BLaER1 (cell line): ENCODE results near the gene PPARA.

Experiments
- H3K27ac ChIP-seq: shearing (Covaris generic); formaldehyde crosslinking; 2 replicates; pipeline ENCODE4 v1.8.1; 2022
- H3K27me3 ChIP-seq: shearing (Covaris generic); formaldehyde crosslinking; 2 replicates; pipeline ENCODE4 v1.8.1; 2022
- H3K36me3 ChIP-seq: shearing (Covaris generic); formaldehyde crosslinking; 2 replicates; pipeline ENCODE4 v1.8.1; 2022
- H3K4me1 ChIP-seq: shearing (Covaris generic); formaldehyde crosslinking; 2 replicates; pipeline ENCODE4 v1.8.1; 2022
- H3K4me2 ChIP-seq: shearing (Covaris generic); formaldehyde crosslinking; 2 replicates; pipeline ENCODE4 v1.8.1; 2022
- H3K4me3 ChIP-seq: shearing (Covaris generic); formaldehyde crosslinking; 2 replicates; pipeline ENCODE4 v1.8.1; 2022
- H3K9ac ChIP-seq: shearing (Covaris generic); formaldehyde crosslinking; 2 replicates; pipeline ENCODE4 v1.8.1; 2022
- H3K9me3 ChIP-seq: shearing (Covaris generic); formaldehyde crosslinking; 2 replicates; pipeline ENCODE4 v1.8.1; 2022
- H4K20me1 ChIP-seq: shearing (Covaris generic); formaldehyde crosslinking; 2 replicates; pipeline ENCODE4 v1.8.1; 2022
- Cebpa-rat ChIP-seq: shearing (Covaris generic); IDR thresholded peaks from 2 replicates; pipeline ENCODE4 v1.8.1; 2022

The PPARA gene

DNA sequence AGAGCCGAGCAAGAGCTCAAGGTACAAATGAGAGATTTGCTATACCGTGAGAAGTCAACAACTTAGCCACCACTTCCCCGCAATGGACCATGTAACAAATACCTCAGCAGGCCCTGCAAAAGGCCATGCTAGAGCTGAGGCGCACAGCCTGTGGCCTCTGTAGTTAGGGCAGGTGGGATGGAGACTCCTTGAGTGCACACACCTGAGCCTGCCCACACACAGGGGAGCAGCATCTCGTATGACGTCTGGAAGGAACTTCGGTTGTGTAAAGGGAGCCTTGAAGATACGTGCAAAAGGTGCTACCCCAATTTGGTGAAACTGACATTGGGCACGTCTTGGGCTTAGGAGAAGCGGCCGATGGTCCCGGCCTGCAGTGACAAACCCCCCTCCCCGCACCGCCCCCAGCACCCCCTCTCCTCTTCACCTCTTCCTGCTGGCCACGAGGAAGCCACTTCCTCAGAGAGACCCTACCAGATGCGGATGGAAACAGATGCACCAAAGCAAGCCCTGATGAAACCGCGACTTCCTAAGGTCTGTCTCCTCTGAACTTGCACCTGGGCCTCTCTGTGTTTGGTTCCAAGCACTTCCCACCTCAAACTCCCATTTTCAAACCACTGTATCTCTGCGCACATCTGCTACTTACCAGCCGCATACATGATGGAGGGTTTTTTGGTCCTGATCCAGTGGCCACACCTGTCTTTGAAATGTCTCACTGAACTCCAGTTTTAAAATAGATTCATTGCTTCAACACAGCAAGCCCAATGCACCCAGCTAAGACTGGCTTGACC lies 89.1 kb downstream of the PPARA start:
- H4K20me1 ChIP-seq = no peaks in the 10 kb centered on the region
- H3K4me3 ChIP-seq = peak overlapping the region; percentile 55
- peak overlapping the region; percentile 77 for H3K9ac ChIP-seq
- TF ChIP-seq Cebpa-rat = peak; percentile 29; the same call in 1 of the 2 replicates
- H3K9me3 ChIP-seq = no peaks in the 10 kb centered on the region
- peak overlapping the region; percentile 98 for H3K4me2 ChIP-seq
- H3K27me3 ChIP-seq = no peaks in the 10 kb centered on the region
- peaks cover 40% of the 10 kb centered on the region for H3K36me3 ChIP-seq
- peak overlapping the region; percentile 97 for H3K27ac ChIP-seq
- H3K4me1 ChIP-seq = peaks cover 92% of the 10 kb centered on the region

- Histone ChIP-seq H3K9me3 (no peaks in the 10 kb centered on the region), H3K36me3 (peaks cover 40% of the 10 kb centered on the region), H3K27ac (peak overlapping the region; percentile 97), H3K9ac (peak overlapping the region; percentile 77), H3K4me2 (peak overlapping the region; percentile 98), H3K4me3 (peak overlapping the region; percentile 55), H4K20me1 (no peaks in the 10 kb centered on the region), H3K4me1 (peaks cover 97% of the 10 kb centered on the region), H3K27me3 (no peaks in the 10 kb centered on the region)
- no peak for TF ChIP-seq Cebpa-rat
Measured at GRCh38 chr22:46240073-46240472, 89.7 kb downstream of the PPARA start.

- Histone ChIP-seq H3K9ac (peak overlapping the region; percentile 77), H3K4me1 (peaks cover 99% of the 10 kb centered on the region), H3K4me3 (peak overlapping the region; percentile 55), H4K20me1 (no peaks in the 10 kb centered on the region), H3K9me3 (no peaks in the 10 kb centered on the region), H3K27me3 (no peaks in the 10 kb centered on the region), H3K36me3 (peaks cover 37% of the 10 kb centered on the region), H3K27ac (peak overlapping the region; percentile 97), H3K4me2 (peak overlapping the region; percentile 98)
- TF ChIP-seq Cebpa-rat = no peak
Measured at GRCh38 chr22:46240506-46240905, 90.2 kb downstream of the PPARA start.

GRCh38 chr22:46240907-46241306 lies 90.6 kb downstream of the PPARA start:
- peak overlapping the region; percentile 77 for H3K9ac ChIP-seq
- peaks cover 99% of the 10 kb centered on the region for H3K4me1 ChIP-seq
- no peaks in the 10 kb centered on the region for H4K20me1 ChIP-seq
- H3K4me2 ChIP-seq = peak overlapping the region; percentile 98
- no peak overlapping the region for H3K4me3 ChIP-seq
- H3K9me3 ChIP-seq = no peaks in the 10 kb centered on the region
- no peaks in the 10 kb centered on the region for H3K27me3 ChIP-seq
- H3K36me3 ChIP-seq = peaks cover 37% of the 10 kb centered on the region
- TF ChIP-seq Cebpa-rat = no peak
- H3K27ac ChIP-seq = peak overlapping the region; percentile 97

DNA sequence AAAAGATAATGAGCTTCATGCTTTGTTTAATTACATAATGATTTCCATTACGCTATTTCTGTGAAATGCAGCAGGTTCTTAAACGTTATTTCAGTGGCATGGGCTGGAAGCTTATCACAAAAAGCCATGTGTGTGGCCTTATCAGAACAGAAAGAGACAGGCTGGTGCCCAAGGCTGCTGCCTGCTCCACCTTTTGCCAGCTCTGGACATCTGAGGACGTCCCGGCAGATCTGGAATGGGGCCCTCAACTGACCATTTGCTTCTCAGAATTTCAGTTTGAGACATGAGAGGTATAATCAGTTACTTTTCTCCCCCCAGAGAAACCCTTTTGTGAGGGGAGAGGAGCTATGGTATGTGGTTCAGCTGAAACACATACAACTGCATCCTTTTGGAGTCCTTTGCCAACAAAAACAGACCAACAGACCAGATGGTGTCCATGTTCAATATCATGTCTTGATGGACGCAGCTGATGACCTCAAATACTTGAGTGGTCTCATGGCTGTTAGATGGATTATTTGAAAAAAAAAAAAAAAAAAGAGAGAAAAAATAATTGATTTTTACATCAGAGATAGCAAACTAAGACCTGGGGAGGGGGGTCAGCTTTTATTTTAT lies 91.2 kb downstream of the PPARA start:
- Histone ChIP-seq H3K36me3 (peaks cover 40% of the 10 kb centered on the region), H3K4me3 (no peak overlapping the region), H3K27ac (peak overlapping the region; percentile 97), H3K9ac (peak overlapping the region; percentile 57; the same call in 1 of the 2 replicates), H3K4me1 (peaks cover 99% of the 10 kb centered on the region), H3K4me2 (peak overlapping the region; percentile 98), H3K27me3 (no peaks in the 10 kb centered on the region), H3K9me3 (no peaks in the 10 kb centered on the region), H4K20me1 (no peaks in the 10 kb centered on the region)
- TF ChIP-seq Cebpa-rat = no peak

- 0 out of 2 replicates have a peak overlapping the region, but pooled peaks have one; percentile 57 for H3K9ac ChIP-seq
- no peaks in the 10 kb centered on the region for H4K20me1 ChIP-seq
- no peak overlapping the region for H3K4me3 ChIP-seq
- H3K27ac ChIP-seq = peak overlapping the region; percentile 97
- TF ChIP-seq Cebpa-rat = no peak
- peaks cover 41% of the 10 kb centered on the region for H3K36me3 ChIP-seq
- H3K4me2 ChIP-seq = peak overlapping the region; percentile 98
- H3K9me3 ChIP-seq = no peaks in the 10 kb centered on the region
- H3K4me1 ChIP-seq = peaks cover 99% of the 10 kb centered on the region
- H3K27me3 ChIP-seq = no peaks in the 10 kb centered on the region
Measured at GRCh38 chr22:46242076-46242475, 91.8 kb downstream of the PPARA start.

- Histone ChIP-seq H4K20me1 (no peaks in the 10 kb centered on the region), H3K27ac (peak overlapping the region; percentile 62), H3K9me3 (no peaks in the 10 kb centered on the region), H3K4me2 (peak overlapping the region; percentile 33), H3K27me3 (no peaks in the 10 kb centered on the region), H3K4me3 (no peak overlapping the region), H3K4me1 (peaks cover 97% of the 10 kb centered on the region), H3K9ac (no peak overlapping the region), H3K36me3 (peaks cover 34% of the 10 kb centered on the region)
- no peak for TF ChIP-seq Cebpa-rat
Measured at GRCh38 chr22:46244771-46245170, 94.4 kb downstream of the PPARA start.

GRCh38 chr22:46245511-46245910 lies 95.2 kb downstream of the PPARA start:
- no peaks in the 10 kb centered on the region for H4K20me1 ChIP-seq
- peak overlapping the region; percentile 33 for H3K4me2 ChIP-seq
- H3K4me3 ChIP-seq = no peak overlapping the region
- no peak overlapping the region for H3K9ac ChIP-seq
- peaks cover 92% of the 10 kb centered on the region for H3K4me1 ChIP-seq
- H3K27me3 ChIP-seq = no peaks in the 10 kb centered on the region
- peak overlapping the region; percentile 62 for H3K27ac ChIP-seq
- no peak for TF ChIP-seq Cebpa-rat
- no peaks in the 10 kb centered on the region for H3K9me3 ChIP-seq
- H3K36me3 ChIP-seq = peaks cover 34% of the 10 kb centered on the region

DNA sequence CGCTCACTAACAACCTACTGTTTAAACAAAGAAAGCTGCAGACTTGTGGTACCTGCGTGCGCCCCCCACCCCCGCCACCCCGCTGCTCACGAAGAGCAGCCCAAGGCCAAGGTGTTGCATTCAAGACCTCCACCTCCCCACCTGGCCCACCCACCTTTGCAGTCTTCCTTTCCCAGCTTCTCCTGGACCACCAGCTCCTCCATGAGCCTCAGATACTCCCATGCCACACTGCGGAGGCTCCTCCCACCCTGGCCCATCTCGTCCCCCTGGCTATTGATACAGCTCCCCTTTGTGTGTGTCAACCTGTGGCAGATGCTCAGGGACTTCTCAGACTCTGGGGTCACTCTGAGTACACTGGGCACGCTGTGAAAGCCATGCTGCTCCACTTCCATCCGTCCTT lies 95.9 kb downstream of the PPARA start:
- H3K4me2 ChIP-seq = peak overlapping the region; percentile 33
- no peak for TF ChIP-seq Cebpa-rat
- H4K20me1 ChIP-seq = no peaks in the 10 kb centered on the region
- peaks cover 92% of the 10 kb centered on the region for H3K4me1 ChIP-seq
- H3K27ac ChIP-seq = peak overlapping the region; percentile 62; the same call in 1 of the 2 replicates
- no peaks in the 10 kb centered on the region; the same call in 1 of the 2 replicates for H3K9me3 ChIP-seq
- no peak overlapping the region for H3K9ac ChIP-seq
- H3K4me3 ChIP-seq = no peak overlapping the region
- H3K27me3 ChIP-seq = no peaks in the 10 kb centered on the region
- peaks cover 34% of the 10 kb centered on the region for H3K36me3 ChIP-seq

DNA sequence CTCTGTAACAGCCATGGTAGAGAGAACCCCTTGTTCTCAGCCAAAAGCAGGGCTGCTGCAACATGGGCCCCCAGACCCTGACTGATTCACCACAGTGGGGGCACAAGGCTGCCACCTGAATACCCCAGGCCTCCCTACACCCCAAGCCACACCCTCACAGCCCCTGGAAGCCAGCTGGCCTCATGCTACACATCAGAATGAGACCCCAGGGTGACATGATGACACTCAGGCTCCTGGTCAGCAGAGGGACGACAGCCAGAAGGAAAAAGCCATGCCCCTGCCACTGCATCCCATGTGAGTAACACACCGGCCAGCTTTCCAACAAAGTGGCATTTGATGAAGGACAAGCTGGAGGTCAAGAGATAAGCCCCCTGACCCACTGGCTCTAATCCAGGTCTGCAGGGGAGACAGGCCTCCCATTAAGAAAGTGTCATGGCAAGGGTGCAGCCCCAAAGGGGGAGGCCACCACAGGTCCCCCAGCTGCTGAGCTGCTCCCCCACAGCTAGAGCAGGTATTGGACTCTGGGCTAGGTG lies 97.2 kb downstream of the PPARA start:
- Histone ChIP-seq H3K4me3 (no peak overlapping the region), H3K27me3 (no peaks in the 10 kb centered on the region), H3K9me3 (no peaks in the 10 kb centered on the region; the same call in 1 of the 2 replicates), H3K9ac (no peak overlapping the region), H3K36me3 (peaks cover 34% of the 10 kb centered on the region), H3K27ac (peak overlapping the region; percentile 82; the same call in 1 of the 2 replicates), H4K20me1 (no peaks in the 10 kb centered on the region), H3K4me2 (peak overlapping the region; percentile 81), H3K4me1 (peaks cover 81% of the 10 kb centered on the region)
- TF ChIP-seq Cebpa-rat = no peak
